GM11168 (cell line): ENCODE results near the gene CCDC179.

Source experiments
- in situ Hi-C: fragments of 300-500 bp; cut with MboI; formaldehyde crosslinking; loops from one replicate; pipeline ENCODE4 v1.12.0; 2022; ENCODE audit warnings: low sequenced_read_pairs; ENCODE audit not compliant: unreplicated experiment

The CCDC179 gene

GRCh38 chr11:22860241-22860640 is at the start of gene CCDC179:
Gene CCDC179 (minus strand): TSS chr11:22860474. CDS start chr11:22860421, 53 bp downstream.
- in situ Hi-C loops = no loop called here

- in situ Hi-C loops = no loop called here
Observed at GRCh38 chr11:22903782-22904181, 43.5 kb upstream of the CCDC179 start.

DNA sequence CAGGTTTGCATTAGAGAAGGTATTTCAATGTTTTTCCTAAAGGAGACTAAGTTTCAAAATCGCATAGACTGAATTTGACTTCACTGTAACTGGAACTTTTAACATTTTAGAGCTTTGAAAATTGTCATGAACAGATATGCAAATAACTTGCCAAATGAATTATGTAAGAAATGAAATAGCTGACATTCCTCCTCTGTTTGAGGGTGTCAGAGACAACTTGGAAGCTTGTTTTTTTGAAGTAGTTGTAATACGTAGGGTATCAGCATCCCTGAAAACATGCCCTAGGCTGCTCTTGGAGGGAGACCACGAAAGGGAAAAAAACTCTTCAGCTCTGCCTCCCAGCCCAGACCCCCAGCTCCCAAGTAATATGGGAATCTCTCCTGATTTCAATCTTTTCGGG is 41.3 kb upstream of the CCDC179 start:
- in situ Hi-C loops = no loop called here

DNA sequence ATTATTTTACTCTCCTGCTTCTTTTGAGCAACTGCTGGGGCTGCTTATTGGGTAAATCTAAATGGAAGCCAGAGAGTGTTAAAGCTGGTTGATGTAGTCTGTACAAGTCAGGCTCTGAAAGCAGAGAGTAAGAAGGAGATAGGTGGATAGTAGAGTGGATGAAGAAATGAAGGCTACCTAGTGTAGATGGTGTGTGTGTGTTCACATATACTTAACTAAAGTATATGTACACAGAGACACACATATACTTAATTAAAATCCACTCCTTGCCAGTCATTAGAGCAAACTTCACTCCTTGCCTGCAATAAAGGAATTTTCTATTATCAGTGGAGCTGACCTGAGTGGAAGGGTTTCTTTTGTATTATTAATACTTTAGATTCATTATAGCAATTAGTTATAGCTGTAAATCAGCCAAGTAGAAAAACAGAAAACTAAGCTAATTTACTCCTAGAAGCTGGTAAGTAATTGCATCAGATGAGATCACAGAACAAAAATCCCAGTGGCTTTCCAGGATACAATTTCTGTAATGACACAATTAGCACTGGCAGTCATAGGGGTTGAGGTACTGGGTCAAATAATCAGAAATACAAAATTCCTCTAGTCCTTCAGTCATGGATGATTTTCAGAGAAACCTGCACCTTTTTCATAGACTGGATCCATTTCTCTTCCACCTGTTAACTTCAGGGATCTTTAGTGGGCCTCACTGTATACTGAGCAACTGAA is 40.7 kb upstream of the CCDC179 start:
- in situ Hi-C loops = no loop called here

GRCh38 chr11:22898036-22898435 is 37.8 kb upstream of the CCDC179 start:
- in situ Hi-C loops = no loop called here

DNA sequence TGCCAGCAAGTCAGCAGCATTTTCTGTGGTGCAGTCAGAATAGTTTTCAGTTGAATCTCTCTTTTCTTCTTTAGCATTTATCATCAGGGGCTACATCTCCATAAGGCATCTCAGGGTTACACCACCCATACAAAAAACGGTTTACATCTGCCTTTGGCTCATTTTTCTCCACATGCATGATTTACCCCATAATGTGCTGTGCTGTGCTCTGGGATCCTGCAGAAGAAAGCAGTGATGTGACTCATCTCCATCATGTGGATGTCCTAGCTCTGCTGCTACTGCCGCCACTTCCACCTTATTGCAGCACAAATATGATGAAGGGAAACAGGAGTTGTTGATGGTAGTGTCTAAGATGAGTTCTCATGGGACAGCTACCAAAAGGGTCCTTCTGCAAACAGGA is 30.0 kb upstream of the CCDC179 start:
- in situ Hi-C loops = no loop called here

DNA sequence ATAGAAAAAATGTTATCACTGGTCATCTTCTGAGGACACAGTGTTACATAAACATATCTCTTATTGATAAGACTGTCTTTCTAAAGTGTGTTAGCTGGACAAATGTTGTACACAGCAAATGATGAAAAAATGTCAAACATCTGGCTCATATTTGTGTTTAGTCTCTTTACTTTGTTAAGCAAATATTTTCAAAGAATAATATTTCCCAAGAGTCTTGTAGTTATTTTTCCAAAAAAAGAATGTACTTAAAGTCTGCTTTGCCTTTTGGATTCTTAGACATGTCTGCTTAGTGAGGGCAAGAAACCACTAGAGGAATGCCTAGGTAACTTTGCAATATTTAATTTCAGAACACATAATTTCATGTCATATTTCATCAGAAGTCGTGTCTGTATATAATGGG is 23.9 kb upstream of the CCDC179 start:
- in situ Hi-C loops = no loop called here

GRCh38 chr11:22879630-22880029 is 19.4 kb upstream of the CCDC179 start:
- in situ Hi-C loops = no loop called here

- in situ Hi-C loops = no loop called here
Observed at GRCh38 chr11:22878604-22879003, 18.3 kb upstream of the CCDC179 start.

- in situ Hi-C loops = no loop called here
Observed at GRCh38 chr11:22878039-22878438, 17.8 kb upstream of the CCDC179 start.

- in situ Hi-C loops = no loop called here
Observed at GRCh38 chr11:22875869-22876473, 15.7 kb upstream of the CCDC179 start.

DNA sequence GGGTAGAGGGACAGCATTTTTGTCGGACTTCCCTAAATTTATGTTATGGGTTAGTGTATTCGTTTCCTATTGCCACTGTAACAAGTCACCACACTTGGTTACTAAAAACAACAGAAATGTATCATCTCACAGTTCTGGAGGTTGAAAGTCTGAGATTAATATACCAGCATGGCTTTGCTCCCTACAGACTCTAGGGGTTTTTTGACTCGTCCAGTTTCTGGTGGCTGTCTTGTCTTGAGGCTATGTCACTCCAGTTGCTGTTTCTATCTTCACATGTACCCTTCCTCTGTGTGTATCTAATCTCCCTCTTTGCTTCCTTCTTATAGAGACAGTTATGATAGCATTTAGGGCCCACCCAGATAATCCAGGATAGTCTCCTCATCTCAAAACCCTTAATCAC is 9.1 kb upstream of the CCDC179 start:
- in situ Hi-C loops = no loop called here

DNA sequence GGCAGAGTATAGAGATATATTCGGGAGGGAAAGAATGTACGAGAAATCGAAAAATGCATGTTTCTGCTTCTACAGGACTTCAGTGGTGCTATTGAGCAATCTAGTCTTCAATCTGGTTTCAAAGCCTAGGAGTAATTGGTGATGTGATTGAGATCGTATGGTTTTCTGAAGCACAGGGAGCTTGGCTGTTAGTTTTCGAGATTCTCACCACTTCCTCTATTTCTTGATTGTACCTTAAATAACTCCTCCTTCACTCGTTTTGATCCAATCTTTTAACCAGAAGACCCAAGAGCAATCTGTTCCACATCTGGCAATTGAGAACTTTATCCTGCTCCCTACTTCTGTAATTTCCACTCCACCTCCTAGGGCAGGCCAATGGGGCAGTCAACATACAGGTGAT is 518 bp downstream of the CCDC179 start:
- in situ Hi-C loops = no loop called here

- in situ Hi-C loops = no loop called here
Observed at GRCh38 chr11:22851477-22851876, 8.8 kb downstream of the CCDC179 start.

GRCh38 chr11:22846726-22847125 is 13.5 kb downstream of the CCDC179 start:
- in situ Hi-C loops = no loop called here

- in situ Hi-C loops = no loop called here
Observed at GRCh38 chr11:22832315-22833015, 27.8 kb downstream of the CCDC179 start.

- in situ Hi-C loops = no loop called here
Observed at GRCh38 chr11:22830082-22830414, 30.2 kb downstream of the CCDC179 start.

GRCh38 chr11:22829231-22830081 is 30.8 kb downstream of the CCDC179 start, which contains the start of gene SVIP:
Gene SVIP (minus strand): TSS chr11:22829801. CDS start chr11:22829748, 53 bp downstream.
- in situ Hi-C loops = no loop called here

DNA sequence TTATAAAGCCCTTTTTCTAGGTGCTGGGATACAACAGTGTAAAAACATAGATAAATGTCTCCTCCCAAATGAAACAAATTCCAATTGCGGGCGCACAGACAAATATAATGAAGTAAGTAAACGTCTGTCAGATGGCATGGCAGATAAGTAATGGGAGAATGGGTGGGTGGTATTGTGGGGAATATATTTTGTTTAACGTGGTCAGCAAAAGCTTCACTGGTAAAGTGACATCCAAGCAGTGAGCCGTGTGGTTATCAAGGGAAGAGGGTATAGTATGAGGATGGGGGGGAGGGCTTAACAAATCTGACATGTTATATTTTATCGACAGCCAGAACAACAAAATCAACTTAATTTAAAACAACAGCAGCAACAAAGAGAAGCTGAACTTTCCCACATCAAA is 31.9 kb downstream of the CCDC179 start:
- in situ Hi-C loops = no loop called here

DNA sequence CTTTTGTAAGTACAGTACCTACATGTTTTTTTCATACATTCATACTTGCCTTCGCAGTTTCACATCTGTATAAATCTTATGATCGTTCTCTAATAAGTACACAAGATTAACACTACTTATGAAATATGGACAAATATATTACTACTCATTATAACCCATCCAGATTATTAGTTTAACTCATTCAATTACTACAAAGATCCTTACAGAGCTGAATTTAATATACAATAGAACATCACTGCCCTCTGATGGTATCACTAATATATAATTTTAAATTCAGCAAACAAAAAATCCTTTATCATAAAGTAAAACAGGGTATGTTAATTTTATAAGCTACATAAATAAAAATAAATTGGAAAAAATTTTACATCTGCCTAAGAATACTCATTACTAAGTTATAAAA is 38.1 kb downstream of the CCDC179 start:
- in situ Hi-C loops = no loop called here

DNA sequence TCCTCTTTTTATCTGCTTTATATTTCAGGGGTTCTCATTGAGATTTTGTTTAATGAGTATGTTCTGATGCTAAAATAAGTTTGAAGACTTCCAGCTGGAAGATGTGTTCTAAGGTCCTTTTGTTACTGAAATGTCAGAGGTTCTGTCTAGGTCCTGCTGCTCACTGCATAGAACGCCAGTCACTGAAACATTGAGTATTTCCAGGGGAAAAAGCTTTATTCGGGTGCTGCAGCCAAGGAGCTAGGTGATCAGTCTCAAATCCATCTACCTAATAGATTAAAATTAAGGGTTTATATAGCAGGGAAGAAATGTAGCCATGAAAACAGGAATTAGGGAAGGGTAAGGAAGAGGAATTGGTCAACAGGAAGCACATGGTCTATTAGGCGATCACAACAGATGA is 50.4 kb downstream of the CCDC179 start:
- in situ Hi-C loops = no loop called here
